ENCODE results near the gene POLR3B.
"Not testable (repeated sequence)": the region's sequence is repeated elsewhere in the genome, so short reads cannot be mapped to it uniquely, and the experiment has no call there.

The POLR3B gene

GRCh38 chr12:106357549-106358395, at the start of gene POLR3B:
TSS of gene POLR3B (plus strand) at chr12:106357748. CDS start at chr12:106357880, 132 bp downstream.
- DNase-seq (ENCODE audit: low read depth in 2 of 2) = peak; percentile 82 to 91

- no peak for DNase-seq (ENCODE audit: low read depth in 2 of 2)
Measured at GRCh38 chr12:106308121-106308520, 49.4 kb upstream of the POLR3B start.

GRCh38 chr12:106308611-106309010, 48.9 kb upstream of the POLR3B start:
- DNase-seq (ENCODE audit: low read depth in 2 of 2) = no peak

- no peak for DNase-seq (ENCODE audit: low read depth in 2 of 2)
Measured at GRCh38 chr12:106309671-106310505, 47.7 kb upstream of the POLR3B start.

GRCh38 chr12:106310687-106311086, 46.9 kb upstream of the POLR3B start:
- no peak for DNase-seq (ENCODE audit: low read depth in 2 of 2)

GRCh38 chr12:106311139-106311538, 46.4 kb upstream of the POLR3B start:
- no peak for DNase-seq (ENCODE audit: low read depth in 2 of 2)

- not testable (repeated sequence) for DNase-seq (ENCODE audit: low read depth in 2 of 2)
Measured at GRCh38 chr12:106313413-106313812, 44.1 kb upstream of the POLR3B start.

GRCh38 chr12:106315523-106315922, 42.0 kb upstream of the POLR3B start:
- no peak for DNase-seq (ENCODE audit: low read depth in 2 of 2)

- no peak for DNase-seq (ENCODE audit: low read depth in 2 of 2)
Measured at GRCh38 chr12:106317406-106318082, 40.0 kb upstream of the POLR3B start.

GRCh38 chr12:106321139-106321850, 36.3 kb upstream of the POLR3B start:
- DNase-seq (ENCODE audit: low read depth in 2 of 2) = no peak

- DNase-seq (ENCODE audit: low read depth in 2 of 2) = no peak
Measured at GRCh38 chr12:106323537-106323936, 34.0 kb upstream of the POLR3B start.

GRCh38 chr12:106327309-106327869, 30.2 kb upstream of the POLR3B start:
- no peak for DNase-seq (ENCODE audit: low read depth in 2 of 2)

GRCh38 chr12:106328735-106329134, 28.8 kb upstream of the POLR3B start:
- DNase-seq (ENCODE audit: low read depth in 2 of 2) = no peak

GRCh38 chr12:106329231-106329982, 28.1 kb upstream of the POLR3B start:
- DNase-seq (ENCODE audit: low read depth in 2 of 2) = no peak

- no peak for DNase-seq (ENCODE audit: low read depth in 2 of 2)
Measured at GRCh38 chr12:106331599-106331998, 25.9 kb upstream of the POLR3B start.

- no peak for DNase-seq (ENCODE audit: low read depth in 2 of 2)
Measured at GRCh38 chr12:106332536-106332935, 25.0 kb upstream of the POLR3B start.

GRCh38 chr12:106333010-106333409, 24.5 kb upstream of the POLR3B start:
- DNase-seq (ENCODE audit: low read depth in 2 of 2) = no peak

GRCh38 chr12:106333756-106334155, 23.8 kb upstream of the POLR3B start:
- no peak for DNase-seq (ENCODE audit: low read depth in 2 of 2)

- no peak for DNase-seq (ENCODE audit: low read depth in 2 of 2)
Measured at GRCh38 chr12:106341086-106341877, 16.3 kb upstream of the POLR3B start.
